ENCODE data around the gene RAB3A. TPM values are rescaled to one million over a fixed set of nuclear protein-coding genes. Genes with fewer than 3 reads are reported as not detected.
A peak's percentile ranks its signal among the peaks of the same experiment; 100 is the strongest.

RAB3A gene
- total RNA-seq, 6 donors from 2014 or later, result 0.46 to 5.0 (median 3.4) TPM

- DNase-seq, result no peak
- H3K9me3 ChIP-seq, result no peaks in the 10 kb centered on the region
- H3K36me3 ChIP-seq, result no peaks in the 10 kb centered on the region
- H3K4me3 ChIP-seq, result peak overlapping the region in 1 of 4 donors; percentile 57
- H3K27me3 ChIP-seq, result peaks cover 0 to 19% (median 10%) of the 10 kb centered on the region in 4 donors
- TF ChIP-seq POLR2AphosphoS5 (IDR thresholded peaks at IDR 0.05), result no peak
- TF ChIP-seq CTCF (IDR thresholded peaks at IDR 0.05), result no peak
- TF ChIP-seq EP300 (IDR thresholded peaks at IDR 0.05), result no peak
- no peak for TF ChIP-seq POLR2A (IDR thresholded peaks at IDR 0.05)
- peak overlapping the region in 2 of 4 donors; percentile 17 to 77 for H3K27ac ChIP-seq
- 16 to 36% methylated on average over 5 to 16 of the region's 16 CpGs for WGBS, 2 donors
- H3K4me1 ChIP-seq, result peaks cover 17 to 32% (median 27%) of the 10 kb centered on the region in 4 donors
- no peak for ATAC-seq (ENCODE audit: low FRiP score in 2 of 2)
Observed at GRCh38 chr19:18225355-18225701, 21.5 kb upstream of the RAB3A start.

GRCh38 chr19:18224525-18225354 lies 20.9 kb upstream of the RAB3A start:
- no peaks in the 10 kb centered on the region for H3K9me3 ChIP-seq
- DNase-seq (peak; percentile 95 to 99), ATAC-seq (ENCODE audit: low FRiP score in 2 of 2) (peak; percentile 98 to 99)
- peak overlapping the region in 2 of 4 donors; percentile 68 to 77 for H3K27ac ChIP-seq
- H3K36me3 ChIP-seq, result no peaks in the 10 kb centered on the region
- H3K4me3 ChIP-seq, result peak overlapping the region in 3 of 4 donors; percentile 44 to 57 (median 52)
- 4 to 17% methylated on average over 21 to 37 of the region's 81 CpGs for WGBS, 2 donors
- peaks cover 0 to 19% (median 10%) of the 10 kb centered on the region in 4 donors for H3K27me3 ChIP-seq
- TF ChIP-seq POLR2AphosphoS5 (IDR thresholded peaks at IDR 0.05), result no peak
- TF ChIP-seq POLR2A (IDR thresholded peaks at IDR 0.05), result no peak
- no peak for TF ChIP-seq EP300 (IDR thresholded peaks at IDR 0.05)
- no peak for TF ChIP-seq CTCF (IDR thresholded peaks at IDR 0.05)
- H3K4me1 ChIP-seq, result peaks cover 17 to 32% (median 27%) of the 10 kb centered on the region in 4 donors

GRCh38 chr19:18223860-18224524 lies 20.1 kb upstream of the RAB3A start:
- Histone ChIP-seq H3K36me3 (no peaks in the 10 kb centered on the region), H3K4me1 (peaks cover 17 to 32% (median 27%) of the 10 kb centered on the region in 4 donors), H3K4me3 (peak overlapping the region; percentile 11 to 57 (median 48)), H3K9me3 (no peaks in the 10 kb centered on the region), H3K27me3 (peaks cover 0 to 19% (median 10%) of the 10 kb centered on the region in 4 donors), H3K27ac (peak overlapping the region in 3 of 4 donors; percentile 35 to 77 (median 68))
- WGBS, 2 donors, result 8 to 17% methylated on average over 23 to 36 of the region's 39 CpGs
- peak; percentile 9 to 47 for ATAC-seq (ENCODE audit: low FRiP score in 2 of 2)
- peak; percentile 48 to 91 for DNase-seq
- TF ChIP-seq POLR2A (IDR thresholded peaks at IDR 0.05) (peak in 1 of 4 donors; percentile 21), CTCF (IDR thresholded peaks at IDR 0.05) (no peak), EP300 (IDR thresholded peaks at IDR 0.05) (no peak), POLR2AphosphoS5 (IDR thresholded peaks at IDR 0.05) (peak in 1 of 2 donors; percentile 10)

GRCh38 chr19:18221815-18222725 lies 18.2 kb upstream of the RAB3A start:
- DNase-seq, result peak in 1 of 2 donors; percentile 62
- TF ChIP-seq EP300 (IDR thresholded peaks at IDR 0.05) (no peak), POLR2A (IDR thresholded peaks at IDR 0.05) (no peak), POLR2AphosphoS5 (IDR thresholded peaks at IDR 0.05) (no peak), CTCF (IDR thresholded peaks at IDR 0.05) (no peak)
- 84 to 88% methylated on average over 23 to 25 of the region's 25 CpGs for WGBS, 2 donors
- Histone ChIP-seq H3K27ac (no peak overlapping the region), H3K4me3 (no peak overlapping the region), H3K9me3 (no peaks in the 10 kb centered on the region), H3K4me1 (peaks cover 17 to 32% (median 27%) of the 10 kb centered on the region in 4 donors), H3K36me3 (no peaks in the 10 kb centered on the region), H3K27me3 (peaks cover 0 to 19% (median 10%) of the 10 kb centered on the region in 4 donors)
- no peak for ATAC-seq (ENCODE audit: low FRiP score in 2 of 2)

Measured in upper lobe of left lung (tissue), 6 donors.